Right forelimb (tissue), 1 donor: Measurements from ENCODE around the gene HTD2.
"Not testable (repeated sequence)": the region's sequence is repeated elsewhere in the genome, so short reads cannot be mapped to it uniquely, and the experiment has no call there.

Source experiments
- DNase-seq: peaks from one replicate; pipeline ENCODE4 v3.0.0-alpha.2; 2018

Gene HTD2

GRCh38 chr3:58333206-58334012, 27.1 kb downstream of the HTD2 start:
- DNase-seq: no peak

- DNase-seq: no peak
Observed at GRCh38 chr3:58334013-58334321, 27.6 kb downstream of the HTD2 start.

GRCh38 chr3:58334506-58334884, 28.2 kb downstream of the HTD2 start:
- no peak for DNase-seq

GRCh38 chr3:58335652-58335947, 29.3 kb downstream of the HTD2 start:
- no peak for DNase-seq

- DNase-seq: no peak
Observed at GRCh38 chr3:58336135-58336882, 30.0 kb downstream of the HTD2 start.

- no peak for DNase-seq
Observed at GRCh38 chr3:58337190-58337589, 30.9 kb downstream of the HTD2 start.

GRCh38 chr3:58339146-58339545, 32.8 kb downstream of the HTD2 start:
- DNase-seq: not testable (repeated sequence)

- DNase-seq: no peak
Observed at GRCh38 chr3:58340594-58341244, 34.4 kb downstream of the HTD2 start.

GRCh38 chr3:58341376-58341775, 35.1 kb downstream of the HTD2 start:
- DNase-seq: no peak

GRCh38 chr3:58342676-58343075, 36.4 kb downstream of the HTD2 start:
- DNase-seq: no peak

GRCh38 chr3:58345457-58345856, 39.1 kb downstream of the HTD2 start:
- no peak for DNase-seq

GRCh38 chr3:58346368-58346767, 40.0 kb downstream of the HTD2 start:
- no peak for DNase-seq

- no peak for DNase-seq
Observed at GRCh38 chr3:58347984-58348383, 41.7 kb downstream of the HTD2 start.

- no peak for DNase-seq
Observed at GRCh38 chr3:58349792-58350626, 43.7 kb downstream of the HTD2 start.

GRCh38 chr3:58350627-58351013, 44.3 kb downstream of the HTD2 start:
- no peak for DNase-seq

GRCh38 chr3:58351920-58352319, 45.6 kb downstream of the HTD2 start:
- DNase-seq: no peak

- no peak for DNase-seq
Observed at GRCh38 chr3:58352626-58353025, 46.3 kb downstream of the HTD2 start.

- DNase-seq: no peak
Observed at GRCh38 chr3:58353722-58354553, 47.6 kb downstream of the HTD2 start.

- no peak for DNase-seq
Observed at GRCh38 chr3:58355179-58355578, 48.9 kb downstream of the HTD2 start.

- no peak for DNase-seq
Observed at GRCh38 chr3:58356054-58356453, 49.7 kb downstream of the HTD2 start.

- no peak for DNase-seq
Observed at GRCh38 chr3:58357402-58357801, 51.1 kb downstream of the HTD2 start.

GRCh38 chr3:58358092-58358491, 51.8 kb downstream of the HTD2 start:
- DNase-seq: no peak
